HL-60 (cell line): ENCODE data around the gene CSTF2T.

Experiments
- TF ChIP-seq, protein P1 (sequence below): IDR thresholded peaks from one replicate; pipeline ENCODE4 v1.5.1; 2011; ENCODE audit warnings: low read length, control low read depth, inconsistent platforms; ENCODE audit not compliant: insufficient read depth
- TF ChIP-seq, protein P2 (sequence below): IDR thresholded peaks from 2 replicates; pipeline ENCODE4 v1.6.1; 2012; ENCODE audit warnings: low read depth; ENCODE audit not compliant: insufficient replicate concordance

DNA sequence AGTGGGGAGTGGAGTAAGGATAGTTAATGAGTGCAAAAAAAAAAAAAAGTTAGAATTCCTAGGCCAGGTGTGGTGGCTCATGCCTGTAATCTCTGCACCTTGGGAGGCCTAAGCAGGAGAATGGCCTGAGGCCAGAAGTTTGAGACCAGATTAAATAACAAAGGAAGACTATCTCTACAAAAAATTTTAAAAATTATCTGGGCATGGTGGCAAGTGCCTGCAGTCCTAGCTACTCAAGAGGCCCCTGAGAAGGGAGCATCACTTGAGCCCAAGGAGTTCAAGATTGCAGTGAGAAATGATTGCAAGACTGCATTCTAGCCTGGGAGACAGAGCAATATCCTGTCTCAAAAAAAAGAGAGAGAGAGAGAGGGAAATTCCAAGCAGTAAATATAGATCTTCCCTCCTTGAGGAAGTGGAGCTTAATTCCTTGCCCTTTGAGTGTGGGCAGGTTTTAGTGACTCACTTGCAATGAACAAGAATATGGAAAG is 19.5 kb upstream of the CSTF2T start:
- TF ChIP-seq, protein P1, sequence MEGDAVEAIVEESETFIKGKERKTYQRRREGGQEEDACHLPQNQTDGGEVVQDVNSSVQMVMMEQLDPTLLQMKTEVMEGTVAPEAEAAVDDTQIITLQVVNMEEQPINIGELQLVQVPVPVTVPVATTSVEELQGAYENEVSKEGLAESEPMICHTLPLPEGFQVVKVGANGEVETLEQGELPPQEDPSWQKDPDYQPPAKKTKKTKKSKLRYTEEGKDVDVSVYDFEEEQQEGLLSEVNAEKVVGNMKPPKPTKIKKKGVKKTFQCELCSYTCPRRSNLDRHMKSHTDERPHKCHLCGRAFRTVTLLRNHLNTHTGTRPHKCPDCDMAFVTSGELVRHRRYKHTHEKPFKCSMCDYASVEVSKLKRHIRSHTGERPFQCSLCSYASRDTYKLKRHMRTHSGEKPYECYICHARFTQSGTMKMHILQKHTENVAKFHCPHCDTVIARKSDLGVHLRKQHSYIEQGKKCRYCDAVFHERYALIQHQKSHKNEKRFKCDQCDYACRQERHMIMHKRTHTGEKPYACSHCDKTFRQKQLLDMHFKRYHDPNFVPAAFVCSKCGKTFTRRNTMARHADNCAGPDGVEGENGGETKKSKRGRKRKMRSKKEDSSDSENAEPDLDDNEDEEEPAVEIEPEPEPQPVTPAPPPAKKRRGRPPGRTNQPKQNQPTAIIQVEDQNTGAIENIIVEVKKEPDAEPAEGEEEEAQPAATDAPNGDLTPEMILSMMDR: no peak
- TF ChIP-seq, protein P2, sequence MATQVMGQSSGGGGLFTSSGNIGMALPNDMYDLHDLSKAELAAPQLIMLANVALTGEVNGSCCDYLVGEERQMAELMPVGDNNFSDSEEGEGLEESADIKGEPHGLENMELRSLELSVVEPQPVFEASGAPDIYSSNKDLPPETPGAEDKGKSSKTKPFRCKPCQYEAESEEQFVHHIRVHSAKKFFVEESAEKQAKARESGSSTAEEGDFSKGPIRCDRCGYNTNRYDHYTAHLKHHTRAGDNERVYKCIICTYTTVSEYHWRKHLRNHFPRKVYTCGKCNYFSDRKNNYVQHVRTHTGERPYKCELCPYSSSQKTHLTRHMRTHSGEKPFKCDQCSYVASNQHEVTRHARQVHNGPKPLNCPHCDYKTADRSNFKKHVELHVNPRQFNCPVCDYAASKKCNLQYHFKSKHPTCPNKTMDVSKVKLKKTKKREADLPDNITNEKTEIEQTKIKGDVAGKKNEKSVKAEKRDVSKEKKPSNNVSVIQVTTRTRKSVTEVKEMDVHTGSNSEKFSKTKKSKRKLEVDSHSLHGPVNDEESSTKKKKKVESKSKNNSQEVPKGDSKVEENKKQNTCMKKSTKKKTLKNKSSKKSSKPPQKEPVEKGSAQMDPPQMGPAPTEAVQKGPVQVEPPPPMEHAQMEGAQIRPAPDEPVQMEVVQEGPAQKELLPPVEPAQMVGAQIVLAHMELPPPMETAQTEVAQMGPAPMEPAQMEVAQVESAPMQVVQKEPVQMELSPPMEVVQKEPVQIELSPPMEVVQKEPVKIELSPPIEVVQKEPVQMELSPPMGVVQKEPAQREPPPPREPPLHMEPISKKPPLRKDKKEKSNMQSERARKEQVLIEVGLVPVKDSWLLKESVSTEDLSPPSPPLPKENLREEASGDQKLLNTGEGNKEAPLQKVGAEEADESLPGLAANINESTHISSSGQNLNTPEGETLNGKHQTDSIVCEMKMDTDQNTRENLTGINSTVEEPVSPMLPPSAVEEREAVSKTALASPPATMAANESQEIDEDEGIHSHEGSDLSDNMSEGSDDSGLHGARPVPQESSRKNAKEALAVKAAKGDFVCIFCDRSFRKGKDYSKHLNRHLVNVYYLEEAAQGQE: no peak
